Measurements from ENCODE around the gene HAT1.

GRCh38 chr2:171966235-171966634 is 44.0 kb downstream of the HAT1 start:
- TF ChIP-seq POLR2A (IDR thresholded peaks at IDR 0.05; ENCODE audit: low read depth, low read length): no peak
- no peak for TF ChIP-seq TAF1 (IDR thresholded peaks at IDR 0.05; ENCODE audit: borderline replicate concordance, low read depth, low read length)

Data from GM12892 (cell line).